K562 (cell line): ENCODE data around the gene PHF12. TPM values are rescaled to one million over a fixed set of nuclear protein-coding genes. Genes with fewer than 3 reads are reported as not detected.
A peak's percentile ranks its signal among the peaks of the same experiment; 100 is the strongest.

Source experiments
- ARNT ChIP-seq, 2 experiments: fragments of 450-650 bp; IDR thresholded peaks; 2 replicates each; pipeline ENCODE4 v1.6.1; 2016; ENCODE audit warnings: mild to moderate bottlenecking in 1 of 2
- CBFA2T3 ChIP-seq: fragments of 450-650 bp; IDR thresholded peaks from 2 replicates; pipeline ENCODE4 v1.6.1; 2017
- CHD4 ChIP-seq: fragments of 200-600 bp; sonication (generic); IDR thresholded peaks from 3 replicates; pipeline ENCODE4 v1.6.1; 2012; ENCODE audit warnings: low read depth, mild to moderate bottlenecking, mixed read lengths, low read length, inconsistent platforms; ENCODE audit not compliant: insufficient read depth, insufficient replicate concordance, poor library complexity, severe bottlenecking
- CREBBP ChIP-seq: IDR thresholded peaks from one replicate; pipeline ENCODE4 v1.6.1; 2012; ENCODE audit warnings: low read depth, mild to moderate bottlenecking, control low read depth, inconsistent platforms, low read length
- MCM2 ChIP-seq: fragments of 450-650 bp; IDR thresholded peaks from 2 replicates; pipeline ENCODE4 v1.6.1; 2017; ENCODE audit warnings: low read depth, mild to moderate bottlenecking
- PHB2 ChIP-seq: fragments of 450-650 bp; IDR thresholded peaks from 2 replicates; pipeline ENCODE4 v1.6.1; 2017; ENCODE audit warnings: low read depth
- RFX5 ChIP-seq: IDR thresholded peaks from 2 replicates; pipeline ENCODE4 v1.6.1; 2011; ENCODE audit warnings: low read depth, mild to moderate bottlenecking, improper control_type of control experiment, low read length
- SMAD1 ChIP-seq: fragments of 150-350 bp; IDR thresholded peaks from 2 replicates; pipeline ENCODE4 v1.6.1; 2014; ENCODE audit warnings: low read length, low read depth; ENCODE audit not compliant: partially characterized antibody
- SREBF2 ChIP-seq: sonication (generic); formaldehyde crosslinking; IDR thresholded peaks from 2 replicates; pipeline ENCODE4 v1.4.0; 2020; ENCODE audit warnings: mild to moderate bottlenecking, missing genetic modification reagents
- TFAP4 ChIP-seq: sonication (generic); formaldehyde crosslinking; IDR thresholded peaks from 2 replicates; pipeline ENCODE4 v1.8.0; 2022; ENCODE audit warnings: missing genetic modification reagents, mild to moderate bottlenecking, moderate library complexity, borderline replicate concordance
- ZNF384 ChIP-seq: IDR thresholded peaks from 2 replicates; pipeline ENCODE4 v1.6.1; 2012; ENCODE audit warnings: low read depth, low read length, improper control_type of control experiment
- ZNF76 ChIP-seq: fragments of 250-450 bp; sonication (Bioruptor Pico); IDR thresholded peaks from 2 replicates; pipeline ENCODE4 v1.4.0; 2020; ENCODE audit warnings: mild to moderate bottlenecking, moderate library complexity, borderline replicate concordance
- polyA plus RNA-seq, 8 experiments: library from polyadenylated mRNA; depleted of rRNA in 4 of 8; stranded (reverse) in 5 of 8; unstranded in 3 of 8; fragments of >200 nt; fragmentation: Nextera tagmentation in 2 of 8; fragmentation: Illumina TruSeq in 1 of 8; extraction: Ambion mirVana in 2 of 8; extraction: Trizol in 1 of 8; gene quantifications; 2 replicates each; pipeline versions ENCODE4 v1.2.1 to v1.2.3, GENCODE V29; 2011 to 2014; ENCODE audit warnings: inconsistent platforms in 1 of 8, missing spikeins in 1 of 8
- total RNA-seq, 7 experiments: library from RNA; depleted of rRNA in 6 of 7; stranded (reverse); fragments of >200 nt in 6 of 7; fragmentation: Illumina TruSeq in 2 of 7; extraction: Trizol in 2 of 7; gene quantifications; 2 replicates each; pipeline versions ENCODE4 v1.2.1 to v1.2.3, GENCODE V29; 2011 to 2021; ENCODE audit warnings: low replicate concordance in 1 of 7
- TF ChIP-seq, protein P1 (sequence below): sonication (generic); formaldehyde crosslinking; IDR thresholded peaks from 2 replicates; pipeline ENCODE4 v1.8.1; 2023; ENCODE audit warnings: missing genetic modification reagents, mild to moderate bottlenecking, borderline replicate concordance
- TF ChIP-seq, protein P2 (sequence below): fragments of 450-650 bp; IDR thresholded peaks from 2 replicates; pipeline ENCODE4 v1.6.1; 2016
- TF ChIP-seq, protein P3 (sequence below): IDR thresholded peaks from 2 replicates; pipeline ENCODE4 v1.6.1; 2012; ENCODE audit warnings: low read depth, low read length, improper control_type of control experiment, borderline replicate concordance
- TF ChIP-seq, protein P4 (sequence below), 3 experiments: IDR thresholded peaks in 2 of 3; conservative IDR thresholded peaks in 1 of 3; 2 replicates each; pipeline ENCODE4 v1.5.1; 2011 to 2012; ENCODE audit warnings: low read length in 3 of 3, mild to moderate bottlenecking in 3 of 3, control low read depth in 2 of 3, improper control_type of control experiment in 1 of 3, inconsistent platforms in 1 of 3, low read depth in 1 of 3, mixed read lengths in 1 of 3, moderate library complexity in 1 of 3; ENCODE audit not compliant: insufficient read depth in 2 of 3

PHF12 gene
- total and polyA plus RNA-seq, 9 of the 15 experiments (the other 6 are each of a cell fraction or from before 2014, with no cell fraction given), result 0.82 to 31.3 (median 13.5) TPM

- TF ChIP-seq, protein P1, sequence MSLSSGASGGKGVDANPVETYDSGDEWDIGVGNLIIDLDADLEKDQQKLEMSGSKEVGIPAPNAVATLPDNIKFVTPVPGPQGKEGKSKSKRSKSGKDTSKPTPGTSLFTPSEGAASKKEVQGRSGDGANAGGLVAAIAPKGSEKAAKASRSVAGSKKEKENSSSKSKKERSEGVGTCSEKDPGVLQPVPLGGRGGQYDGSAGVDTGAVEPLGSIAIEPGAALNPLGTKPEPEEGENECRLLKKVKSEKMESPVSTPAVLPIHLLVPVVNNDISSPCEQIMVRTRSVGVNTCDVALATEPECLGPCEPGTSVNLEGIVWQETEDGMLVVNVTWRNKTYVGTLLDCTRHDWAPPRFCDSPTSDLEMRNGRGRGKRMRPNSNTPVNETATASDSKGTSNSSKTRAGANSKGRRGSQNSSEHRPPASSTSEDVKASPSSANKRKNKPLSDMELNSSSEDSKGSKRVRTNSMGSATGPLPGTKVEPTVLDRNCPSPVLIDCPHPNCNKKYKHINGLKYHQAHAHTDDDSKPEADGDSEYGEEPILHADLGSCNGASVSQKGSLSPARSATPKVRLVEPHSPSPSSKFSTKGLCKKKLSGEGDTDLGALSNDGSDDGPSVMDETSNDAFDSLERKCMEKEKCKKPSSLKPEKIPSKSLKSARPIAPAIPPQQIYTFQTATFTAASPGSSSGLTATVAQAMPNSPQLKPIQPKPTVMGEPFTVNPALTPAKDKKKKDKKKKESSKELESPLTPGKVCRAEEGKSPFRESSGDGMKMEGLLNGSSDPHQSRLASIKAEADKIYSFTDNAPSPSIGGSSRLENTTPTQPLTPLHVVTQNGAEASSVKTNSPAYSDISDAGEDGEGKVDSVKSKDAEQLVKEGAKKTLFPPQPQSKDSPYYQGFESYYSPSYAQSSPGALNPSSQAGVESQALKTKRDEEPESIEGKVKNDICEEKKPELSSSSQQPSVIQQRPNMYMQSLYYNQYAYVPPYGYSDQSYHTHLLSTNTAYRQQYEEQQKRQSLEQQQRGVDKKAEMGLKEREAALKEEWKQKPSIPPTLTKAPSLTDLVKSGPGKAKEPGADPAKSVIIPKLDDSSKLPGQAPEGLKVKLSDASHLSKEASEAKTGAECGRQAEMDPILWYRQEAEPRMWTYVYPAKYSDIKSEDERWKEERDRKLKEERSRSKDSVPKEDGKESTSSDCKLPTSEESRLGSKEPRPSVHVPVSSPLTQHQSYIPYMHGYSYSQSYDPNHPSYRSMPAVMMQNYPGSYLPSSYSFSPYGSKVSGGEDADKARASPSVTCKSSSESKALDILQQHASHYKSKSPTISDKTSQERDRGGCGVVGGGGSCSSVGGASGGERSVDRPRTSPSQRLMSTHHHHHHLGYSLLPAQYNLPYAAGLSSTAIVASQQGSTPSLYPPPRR, result no peak
- TF ChIP-seq PHB2 (no peak), TFAP4 (no peak), CREBBP (no peak), ZNF384 (no peak), ARNT (IDR thresholded peaks at IDR 0.05) (no peak), CBFA2T3 (no peak), SREBF2 (CRISPR knock-in tag) (peak; percentile 92; the same call in 1 of the 2 replicates), SMAD1 (peak; percentile 76), ZNF76 (peak; percentile 50; the same call in 1 of the 2 replicates), CHD4 (no peak), MCM2 (no peak), RFX5 (no peak)
- TF ChIP-seq, protein P2, sequence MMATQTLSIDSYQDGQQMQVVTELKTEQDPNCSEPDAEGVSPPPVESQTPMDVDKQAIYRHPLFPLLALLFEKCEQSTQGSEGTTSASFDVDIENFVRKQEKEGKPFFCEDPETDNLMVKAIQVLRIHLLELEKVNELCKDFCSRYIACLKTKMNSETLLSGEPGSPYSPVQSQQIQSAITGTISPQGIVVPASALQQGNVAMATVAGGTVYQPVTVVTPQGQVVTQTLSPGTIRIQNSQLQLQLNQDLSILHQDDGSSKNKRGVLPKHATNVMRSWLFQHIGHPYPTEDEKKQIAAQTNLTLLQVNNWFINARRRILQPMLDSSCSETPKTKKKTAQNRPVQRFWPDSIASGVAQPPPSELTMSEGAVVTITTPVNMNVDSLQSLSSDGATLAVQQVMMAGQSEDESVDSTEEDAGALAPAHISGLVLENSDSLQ, result no peak
- TF ChIP-seq, protein P3, sequence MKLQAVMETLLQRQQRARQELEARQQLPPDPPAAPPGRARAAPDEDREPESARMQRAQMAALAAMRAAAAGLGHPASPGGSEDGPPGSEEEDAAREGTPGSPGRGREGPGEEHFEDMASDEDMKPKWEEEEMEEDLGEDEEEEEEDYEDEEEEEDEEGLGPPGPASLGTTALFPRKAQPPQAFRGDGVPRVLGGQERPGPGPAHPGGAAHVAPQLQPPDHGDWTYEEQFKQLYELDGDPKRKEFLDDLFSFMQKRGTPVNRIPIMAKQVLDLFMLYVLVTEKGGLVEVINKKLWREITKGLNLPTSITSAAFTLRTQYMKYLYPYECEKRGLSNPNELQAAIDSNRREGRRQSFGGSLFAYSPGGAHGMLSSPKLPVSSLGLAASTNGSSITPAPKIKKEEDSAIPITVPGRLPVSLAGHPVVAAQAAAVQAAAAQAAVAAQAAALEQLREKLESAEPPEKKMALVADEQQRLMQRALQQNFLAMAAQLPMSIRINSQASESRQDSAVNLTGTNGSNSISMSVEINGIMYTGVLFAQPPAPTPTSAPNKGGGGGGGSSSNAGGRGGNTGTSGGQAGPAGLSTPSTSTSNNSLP, result no peak
- TF ChIP-seq, protein P4, sequence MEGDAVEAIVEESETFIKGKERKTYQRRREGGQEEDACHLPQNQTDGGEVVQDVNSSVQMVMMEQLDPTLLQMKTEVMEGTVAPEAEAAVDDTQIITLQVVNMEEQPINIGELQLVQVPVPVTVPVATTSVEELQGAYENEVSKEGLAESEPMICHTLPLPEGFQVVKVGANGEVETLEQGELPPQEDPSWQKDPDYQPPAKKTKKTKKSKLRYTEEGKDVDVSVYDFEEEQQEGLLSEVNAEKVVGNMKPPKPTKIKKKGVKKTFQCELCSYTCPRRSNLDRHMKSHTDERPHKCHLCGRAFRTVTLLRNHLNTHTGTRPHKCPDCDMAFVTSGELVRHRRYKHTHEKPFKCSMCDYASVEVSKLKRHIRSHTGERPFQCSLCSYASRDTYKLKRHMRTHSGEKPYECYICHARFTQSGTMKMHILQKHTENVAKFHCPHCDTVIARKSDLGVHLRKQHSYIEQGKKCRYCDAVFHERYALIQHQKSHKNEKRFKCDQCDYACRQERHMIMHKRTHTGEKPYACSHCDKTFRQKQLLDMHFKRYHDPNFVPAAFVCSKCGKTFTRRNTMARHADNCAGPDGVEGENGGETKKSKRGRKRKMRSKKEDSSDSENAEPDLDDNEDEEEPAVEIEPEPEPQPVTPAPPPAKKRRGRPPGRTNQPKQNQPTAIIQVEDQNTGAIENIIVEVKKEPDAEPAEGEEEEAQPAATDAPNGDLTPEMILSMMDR (IDR thresholded peaks at IDR 0.05 in 2 of 3, conservative IDR thresholded peaks at IDR 0.05 in 1 of 3; ENCODE audit: insufficient read depth in 2 of 3, low read depth in 1 of 3, low read length in 3 of 3), result peak in 2 of 3 experiments; percentile 32 to 66; a peak in 5 of 6 replicates
Measured at GRCh38 chr17:28896884-28897768, 54.2 kb downstream of the PHF12 start, which contains the start of gene FLOT2 (continued).
